ENCODE data around the gene G6PD.

GRCh38 chrX:154547245-154548027, 790 bp upstream of the G6PD start, which contains the start of gene IKBKG:
- no peak for TF ChIP-seq GATA2 (IDR thresholded peaks at IDR 0.05; ENCODE audit: low read depth, low read length)
- TF ChIP-seq GATA3 (IDR thresholded peaks at IDR 0.05; ENCODE audit: low read depth, low read length) = no peak

All from SH-SY5Y (cell line).